NCI-H2227 treated with DMSO at 0.1 percent for 48 hours (cell line): Measurements from ENCODE around the gene TCF12.

Source experiments
- DNase-seq: peaks from one replicate; lab custom pipeline; 2025; lab: John Stamatoyannopoulos, UW

The TCF12 gene

GRCh38 chr15:57321485-57321884, 403.0 kb downstream of the TCF12 start:
- no peak for DNase-seq

- no peak for DNase-seq
Observed at GRCh38 chr15:57321973-57322601, 403.6 kb downstream of the TCF12 start.

GRCh38 chr15:57322602-57323250, 404.3 kb downstream of the TCF12 start:
- DNase-seq = no peak

- DNase-seq = no peak
Observed at GRCh38 chr15:57323299-57323805, 404.9 kb downstream of the TCF12 start.

GRCh38 chr15:57323806-57324589, 405.6 kb downstream of the TCF12 start:
- DNase-seq = no peak

GRCh38 chr15:57324590-57324890, 406.1 kb downstream of the TCF12 start:
- DNase-seq = no peak

GRCh38 chr15:57324944-57325679, 406.7 kb downstream of the TCF12 start:
- no peak for DNase-seq

GRCh38 chr15:57326196-57326595, 407.8 kb downstream of the TCF12 start:
- DNase-seq = no peak

GRCh38 chr15:57327985-57328471, 409.6 kb downstream of the TCF12 start:
- no peak for DNase-seq

GRCh38 chr15:57328479-57328878, 410.0 kb downstream of the TCF12 start:
- no peak for DNase-seq

- DNase-seq = no peak
Observed at GRCh38 chr15:57328897-57329296, 410.5 kb downstream of the TCF12 start.

GRCh38 chr15:57329582-57330367, 411.3 kb downstream of the TCF12 start:
- no peak for DNase-seq

GRCh38 chr15:57330619-57331340, 412.3 kb downstream of the TCF12 start:
- no peak for DNase-seq

GRCh38 chr15:57332326-57332725, 413.9 kb downstream of the TCF12 start:
- DNase-seq = no peak

GRCh38 chr15:57333487-57333886, 415.0 kb downstream of the TCF12 start:
- DNase-seq = no peak

- no peak for DNase-seq
Observed at GRCh38 chr15:57334257-57334656, 415.8 kb downstream of the TCF12 start.

GRCh38 chr15:57335293-57335715, 416.9 kb downstream of the TCF12 start:
- DNase-seq = no peak

GRCh38 chr15:57335719-57336118, 417.3 kb downstream of the TCF12 start:
- no peak for DNase-seq

- DNase-seq = no peak
Observed at GRCh38 chr15:57337868-57338411, 419.5 kb downstream of the TCF12 start.

GRCh38 chr15:57339321-57339720, 420.9 kb downstream of the TCF12 start:
- no peak for DNase-seq
